PC-3 (cell line): Measurements from ENCODE around the gene MSL1. TPM values are rescaled to one million over a fixed set of nuclear protein-coding genes. Genes with fewer than 3 reads are reported as not detected.

Source experiments
- ATAC-seq: fragments of 200-7000 bp; cut with Tn5 transposase; 2 replicates; pipeline ENCODE4 v1.9.1; 2020; ENCODE audit warnings: mild to moderate bottlenecking, moderate library complexity
- BruUV-seq: library from RNA; stranded (reverse); fragments of 400-500 nt; replicated peaks from 2 replicates; lab custom pipeline; 2021; lab: Mats Ljungman, UMichigan
- CTCF ChIA-PET: fragments of 300-600 bp; sonication (Branson Sonifier 250); formaldehyde crosslinking; loops from one replicate; lab custom pipeline; 2022; ENCODE audit warnings: antibody characterized with exemption; lab: Charles Lee
- POLR2A ChIA-PET: fragments of 300-600 bp; sonication (Branson Sonifier 250); formaldehyde crosslinking; loops from one replicate; lab custom pipeline; 2022; ENCODE audit warnings: antibody characterized with exemption; ENCODE audit not compliant: unreplicated experiment; lab: Charles Lee
- DNase-seq: peaks from one replicate; pipeline ENCODE4 v3.0.0-alpha.2; 2015
- H2AFZ ChIP-seq: fragments of 300-600 bp; sonication (generic); 2 replicates; pipeline ENCODE4 v1.6.0; 2016; ENCODE audit warnings: antibody characterized with exemption, low read length
- H3F3A ChIP-seq: fragments of 300-600 bp; sonication (generic); one replicate; pipeline ENCODE4 v1.6.0; 2017; ENCODE audit warnings: antibody characterized with exemption, low read length, control low read depth, mild to moderate bottlenecking; ENCODE audit not compliant: unreplicated experiment
- H3K27ac ChIP-seq: fragments of 300-600 bp; sonication (generic); 2 replicates; pipeline ENCODE4 v1.5.1; 2016; ENCODE audit warnings: mild to moderate bottlenecking, low read length
- H3K27me3 ChIP-seq: fragments of 300-600 bp; sonication (generic); 2 replicates; pipeline ENCODE4 v1.6.1; 2016; ENCODE audit warnings: low read length, mixed read lengths
- H3K36me3 ChIP-seq: fragments of 300-600 bp; sonication (generic); 2 replicates; pipeline ENCODE4 v1.6.1; 2016; ENCODE audit warnings: low read depth, mixed run types, low read length, mixed read lengths
- H3K4me1 ChIP-seq: fragments of 300-600 bp; sonication (generic); 2 replicates; pipeline ENCODE4 v1.5.1; 2016; ENCODE audit warnings: low read length; ENCODE audit not compliant: insufficient read depth
- H3K4me2 ChIP-seq: fragments of 300-600 bp; sonication (generic); 2 replicates; pipeline ENCODE4 v1.6.0; 2016; ENCODE audit warnings: low read length
- H3K4me3 ChIP-seq: fragments of 300-600 bp; sonication (generic); 2 replicates; pipeline ENCODE4 v1.5.1; 2016; ENCODE audit warnings: mild to moderate bottlenecking, low read length, mixed read lengths
- H3K79me2 ChIP-seq: fragments of 300-600 bp; sonication (generic); 2 replicates; pipeline ENCODE4 v1.6.1; 2017; ENCODE audit warnings: low read length, mixed read lengths
- H3K9ac ChIP-seq: fragments of 300-600 bp; sonication (generic); 2 replicates; pipeline ENCODE4 v1.6.0; 2016; ENCODE audit warnings: mild to moderate bottlenecking, low read length
- H3K9me2 ChIP-seq: fragments of 300-600 bp; sonication (generic); replicated peaks from 2 replicates; pipeline ENCODE4 v1.6.1; 2016; ENCODE audit warnings: mixed run types, low read length, mixed read lengths
- H3K9me3 ChIP-seq: fragments of 300-600 bp; sonication (generic); 2 replicates; pipeline ENCODE4 v1.6.1; 2016; ENCODE audit warnings: low read length, mixed read lengths
- H4K20me1 ChIP-seq: fragments of 300-600 bp; sonication (generic); 2 replicates; pipeline ENCODE4 v1.6.1; 2016; ENCODE audit warnings: low read length, mixed read lengths
- CTCF ChIP-seq: fragments of 300-600 bp; sonication (generic); conservative IDR thresholded peaks from 2 replicates; pipeline ENCODE4 v1.5.1; 2017; ENCODE audit warnings: antibody characterized with exemption, low read depth, mild to moderate bottlenecking, low read length
- EZH2 ChIP-seq: fragments of 300-600 bp; sonication (generic); IDR thresholded peaks from one replicate; pipeline ENCODE4 v1.6.1; 2017; ENCODE audit warnings: antibody characterized with exemption, mild to moderate bottlenecking, low read length; ENCODE audit not compliant: unreplicated experiment
- EZH2phosphoT487 ChIP-seq: fragments of 300-600 bp; sonication (generic); IDR thresholded peaks from 2 replicates; pipeline ENCODE4 v1.6.1; 2018; ENCODE audit warnings: mild to moderate bottlenecking, antibody characterized with exemption, low read length, borderline replicate concordance
- intact Hi-C: fragments of 100-400 bp; cut with micrococcal nuclease; formaldehyde crosslinking; loops from 2 replicates; pipeline ENCODE4 v1.9.0; 2023
- total RNA-seq: library from RNA; depleted of rRNA; stranded (reverse); fragments of >200 nt; gene quantifications from 2 replicates; pipeline ENCODE4 v1.2.3, GENCODE V29; 2014

Gene MSL1
- total RNA-seq, 1 experiment from 2014 or later = 22.2 TPM

GRCh38 chr17:40158438-40159013, 36.8 kb downstream of the MSL1 start:
- Histone ChIP-seq H3K79me2 (peaks cover 26% of the 10 kb centered on the region), H3K9me3 (no peaks in the 10 kb centered on the region), H3K9ac (no peak overlapping the region), H3K27ac (no peak overlapping the region), H3F3A (no peaks in the 10 kb centered on the region), H3K4me2 (no peak overlapping the region), H2AFZ (no peak overlapping the region), H4K20me1 (no peaks in the 10 kb centered on the region), H3K9me2 (no peaks in the 10 kb centered on the region), H3K27me3 (no peaks in the 10 kb centered on the region), H3K4me3 (no peak overlapping the region), H3K36me3 (peaks cover 31% of the 10 kb centered on the region; the same call in 1 of the 2 replicates), H3K4me1 (no peaks in the 10 kb centered on the region)
- TF ChIP-seq EZH2phosphoT487 (no peak), CTCF (no peak), EZH2 (no peak)
- DNase-seq (no peak), ATAC-seq (no peak)
- CTCF ChIA-PET = no interaction called here
- intact Hi-C loops = no loop called here
- POLR2A ChIA-PET = no interaction called here
- BruUV-seq = no TSS peak

GRCh38 chr17:40159456-40159855, 37.7 kb downstream of the MSL1 start:
- H3K4me2 ChIP-seq = no peak overlapping the region
- H3K27me3 ChIP-seq = no peaks in the 10 kb centered on the region
- no peak for ATAC-seq
- no peaks in the 10 kb centered on the region for H3K9me2 ChIP-seq
- POLR2A ChIA-PET = no interaction called here
- no TSS peak for BruUV-seq
- DNase-seq = no peak
- H3K4me1 ChIP-seq = no peaks in the 10 kb centered on the region
- H3F3A ChIP-seq = no peaks in the 10 kb centered on the region
- no peak overlapping the region for H3K9ac ChIP-seq
- no peak overlapping the region for H2AFZ ChIP-seq
- H3K4me3 ChIP-seq = no peak overlapping the region
- intact Hi-C loops = no loop called here
- no peaks in the 10 kb centered on the region for H4K20me1 ChIP-seq
- H3K9me3 ChIP-seq = no peaks in the 10 kb centered on the region
- no peak for TF ChIP-seq EZH2
- TF ChIP-seq EZH2phosphoT487 = no peak
- TF ChIP-seq CTCF = no peak
- CTCF ChIA-PET = no interaction called here
- no peak overlapping the region for H3K27ac ChIP-seq
- peaks cover 22% of the 10 kb centered on the region for H3K79me2 ChIP-seq
- peaks cover 31% of the 10 kb centered on the region; the same call in 1 of the 2 replicates for H3K36me3 ChIP-seq

DNA sequence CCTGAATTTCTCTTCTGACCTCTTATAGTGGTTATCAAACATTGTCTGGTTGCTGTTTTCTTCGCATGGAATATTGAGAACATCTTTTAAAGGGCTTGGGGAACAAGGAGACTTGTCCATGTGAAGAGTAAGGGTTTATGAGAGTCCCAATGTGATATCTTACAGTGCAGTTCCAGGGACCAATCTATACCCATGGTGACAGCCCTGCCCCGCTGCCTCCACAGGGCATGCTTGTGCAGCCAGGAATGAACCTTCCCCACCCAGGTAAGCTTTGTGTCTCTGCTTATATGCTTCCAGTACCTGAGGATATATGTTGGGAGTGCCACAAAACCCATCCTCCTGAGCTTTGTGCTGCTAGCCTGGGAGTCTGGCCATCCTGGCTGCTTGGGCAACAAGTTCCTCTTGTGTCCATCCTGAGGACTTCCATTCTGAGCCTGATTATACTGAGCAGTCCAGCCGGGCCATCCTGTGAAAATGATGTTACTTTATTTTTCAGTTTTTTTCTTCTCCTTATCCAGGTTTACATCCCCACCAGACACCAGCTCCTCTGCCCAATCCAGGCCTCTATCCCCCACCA, 46.0 kb downstream of the MSL1 start:
- Histone ChIP-seq H3F3A (no peaks in the 10 kb centered on the region), H3K4me1 (no peaks in the 10 kb centered on the region), H4K20me1 (no peaks in the 10 kb centered on the region), H3K79me2 (no peaks in the 10 kb centered on the region), H3K9me3 (no peaks in the 10 kb centered on the region), H3K9ac (no peak overlapping the region), H3K27me3 (no peaks in the 10 kb centered on the region), H3K9me2 (no peaks in the 10 kb centered on the region), H3K4me3 (no peak overlapping the region), H3K4me2 (no peak overlapping the region), H2AFZ (no peak overlapping the region), H3K36me3 (peaks cover 47% of the 10 kb centered on the region), H3K27ac (no peak overlapping the region)
- CTCF ChIA-PET = interaction anchor here (0.9 to 1.9 kb wide), 5 partner anchors 26 to 92 kb away, joined by 3 to 26 read pairs (median 3); no protein-coding TSS in a partner anchor
- ATAC-seq = no peak
- BruUV-seq = no TSS peak
- TF ChIP-seq CTCF (no peak), EZH2 (no peak), EZH2phosphoT487 (no peak)
- intact Hi-C loops = loop anchor here (1.0 kb wide), 1 partner anchor 54 kb away; no protein-coding TSS in a partner anchor
- POLR2A ChIA-PET = no interaction called here
- no peak for DNase-seq
